HEK293 (cell line): ENCODE measurements around the gene ALG12.

Experiments
- CTCF ChIA-PET: fragments of 350-600 bp; formaldehyde crosslinking; extraction: SDS; loops from one replicate; lab custom pipeline; 2021; ENCODE audit warnings: antibody characterized with exemption; lab: Yijun Ruan, JAX
- POLR2A ChIA-PET: fragments of 300-600 bp; formaldehyde crosslinking; extraction: SDS; loops from one replicate; lab custom pipeline; 2020; ENCODE audit warnings: antibody characterized with exemption, inconsistent platforms; lab: Yijun Ruan, JAX
- H3K27ac ChIP-seq: fragments of 200-500 bp; sonication (Bioruptor generic); 2 replicates; pipeline ENCODE4 v1.5.1; 2014; ENCODE audit warnings: low read depth, low read length, control low read depth, inconsistent platforms; ENCODE audit errors: extremely low read depth
- H3K36me3 ChIP-seq, 2 experiments: fragments of 200-500 bp in 1 of 2; sonication (Bioruptor generic) in 1 of 2; 1 replicate in 1 of 2; 2 replicates in 1 of 2; pipeline ENCODE4 v1.5.1; 2014 to 2017; ENCODE audit warnings: inconsistent platforms in 2 of 2, low read length in 2 of 2; ENCODE audit not compliant: control insufficient read depth in 2 of 2, insufficient read depth in 1 of 2
- H3K4me1 ChIP-seq: fragments of 200-500 bp; sonication (Bioruptor generic); 2 replicates; pipeline ENCODE4 v1.5.1; 2014; ENCODE audit warnings: mild to moderate bottlenecking, low read length, inconsistent platforms; ENCODE audit not compliant: control insufficient read depth, insufficient read depth
- H3K4me3 ChIP-seq: 2 replicates; pipeline ENCODE4 v1.5.1; 2011; ENCODE audit warnings: low read depth, mild to moderate bottlenecking, control low read depth, low read length, moderate library complexity
- H3K9me3 ChIP-seq: fragments of 200-500 bp; sonication (Bioruptor generic); 2 replicates; pipeline ENCODE4 v1.5.1; 2014; ENCODE audit warnings: low read depth, low read length, inconsistent platforms; ENCODE audit not compliant: control insufficient read depth, insufficient read depth
- GLIS1 ChIP-seq: fragments of 450-650 bp; formaldehyde crosslinking; IDR thresholded peaks from 2 replicates; pipeline ENCODE4 v1.5.1; 2016; ENCODE audit warnings: missing biosample characterization, missing genetic modification characterization
- GLIS2 ChIP-seq: fragments of 450-650 bp; formaldehyde crosslinking; IDR thresholded peaks from 2 replicates; pipeline ENCODE4 v1.5.1; 2016; ENCODE audit warnings: missing biosample characterization, missing genetic modification characterization
- IKZF3 ChIP-seq: fragments of 450-650 bp; IDR thresholded peaks from 2 replicates; pipeline ENCODE4 v1.5.0; 2018; ENCODE audit warnings: missing biosample characterization, mild to moderate bottlenecking, missing genetic modification characterization, moderate library complexity
- KLF1 ChIP-seq: fragments of 450-650 bp; formaldehyde crosslinking; IDR thresholded peaks from 2 replicates; pipeline ENCODE4 v1.5.1; 2016; ENCODE audit warnings: missing biosample characterization, missing genetic modification characterization
- KLF7 ChIP-seq: fragments of 450-650 bp; formaldehyde crosslinking; IDR thresholded peaks from 2 replicates; pipeline ENCODE4 v1.5.1; 2016; ENCODE audit warnings: missing biosample characterization, missing genetic modification characterization, borderline replicate concordance
- KLF8 ChIP-seq: fragments of 450-650 bp; formaldehyde crosslinking; IDR thresholded peaks from 2 replicates; pipeline ENCODE4 v1.5.1; 2016; ENCODE audit warnings: missing biosample characterization, missing genetic modification characterization
- KLF9 ChIP-seq: fragments of 450-650 bp; formaldehyde crosslinking; IDR thresholded peaks from 2 replicates; pipeline ENCODE4 v1.5.1; 2016; ENCODE audit warnings: missing biosample characterization, missing genetic modification characterization, low read depth
- MYNN ChIP-seq: fragments of 450-650 bp; formaldehyde crosslinking; IDR thresholded peaks from 2 replicates; pipeline ENCODE4 v1.5.1; 2016; ENCODE audit warnings: missing biosample characterization, missing genetic modification characterization, borderline replicate concordance
- MZF1 ChIP-seq: fragments of 450-650 bp; formaldehyde crosslinking; IDR thresholded peaks from 2 replicates; pipeline ENCODE4 v1.5.1; 2017; ENCODE audit warnings: missing biosample characterization, missing genetic modification characterization, borderline replicate concordance
- OSR2 ChIP-seq: fragments of 450-650 bp; formaldehyde crosslinking; IDR thresholded peaks from 2 replicates; pipeline ENCODE4 v1.5.1; 2016; ENCODE audit warnings: missing biosample characterization, missing genetic modification characterization
- ZBTB7A ChIP-seq: fragments of 450-650 bp; formaldehyde crosslinking; IDR thresholded peaks from 2 replicates; pipeline ENCODE4 v1.5.1; 2016; ENCODE audit warnings: low read depth, missing biosample characterization, missing genetic modification characterization
- ZBTB8A ChIP-seq: fragments of 450-650 bp; formaldehyde crosslinking; IDR thresholded peaks from 2 replicates; pipeline ENCODE4 v1.5.1; 2016; ENCODE audit warnings: missing biosample characterization, missing genetic modification characterization
- ZFP3 ChIP-seq: fragments of 450-650 bp; formaldehyde crosslinking; IDR thresholded peaks from 2 replicates; pipeline ENCODE4 v1.5.1; 2016; ENCODE audit warnings: low read depth, missing biosample characterization, missing genetic modification characterization
- ZIC2 ChIP-seq: fragments of 450-650 bp; formaldehyde crosslinking; IDR thresholded peaks from 2 replicates; pipeline ENCODE4 v1.5.1; 2016; ENCODE audit warnings: missing biosample characterization, missing genetic modification characterization
- ZNF2 ChIP-seq: fragments of 450-650 bp; formaldehyde crosslinking; IDR thresholded peaks from 2 replicates; pipeline ENCODE4 v1.5.1; 2016; ENCODE audit warnings: missing biosample characterization, missing genetic modification characterization
- TF ChIP-seq, protein P1 (sequence below): fragments of 450-650 bp; formaldehyde crosslinking; IDR thresholded peaks from 2 replicates; pipeline ENCODE4 v1.5.1; 2016; ENCODE audit warnings: missing biosample characterization, missing genetic modification characterization, borderline replicate concordance
- TF ChIP-seq, protein P2 (sequence below): fragments of 450-650 bp; formaldehyde crosslinking; IDR thresholded peaks from 2 replicates; pipeline ENCODE4 v1.5.1; 2016; ENCODE audit warnings: missing biosample characterization, missing genetic modification characterization
- TF ChIP-seq, protein P3 (sequence below): fragments of 450-650 bp; formaldehyde crosslinking; IDR thresholded peaks from 2 replicates; pipeline ENCODE4 v1.5.1; 2016; ENCODE audit warnings: missing biosample characterization, missing genetic modification characterization

ALG12 gene

DNA sequence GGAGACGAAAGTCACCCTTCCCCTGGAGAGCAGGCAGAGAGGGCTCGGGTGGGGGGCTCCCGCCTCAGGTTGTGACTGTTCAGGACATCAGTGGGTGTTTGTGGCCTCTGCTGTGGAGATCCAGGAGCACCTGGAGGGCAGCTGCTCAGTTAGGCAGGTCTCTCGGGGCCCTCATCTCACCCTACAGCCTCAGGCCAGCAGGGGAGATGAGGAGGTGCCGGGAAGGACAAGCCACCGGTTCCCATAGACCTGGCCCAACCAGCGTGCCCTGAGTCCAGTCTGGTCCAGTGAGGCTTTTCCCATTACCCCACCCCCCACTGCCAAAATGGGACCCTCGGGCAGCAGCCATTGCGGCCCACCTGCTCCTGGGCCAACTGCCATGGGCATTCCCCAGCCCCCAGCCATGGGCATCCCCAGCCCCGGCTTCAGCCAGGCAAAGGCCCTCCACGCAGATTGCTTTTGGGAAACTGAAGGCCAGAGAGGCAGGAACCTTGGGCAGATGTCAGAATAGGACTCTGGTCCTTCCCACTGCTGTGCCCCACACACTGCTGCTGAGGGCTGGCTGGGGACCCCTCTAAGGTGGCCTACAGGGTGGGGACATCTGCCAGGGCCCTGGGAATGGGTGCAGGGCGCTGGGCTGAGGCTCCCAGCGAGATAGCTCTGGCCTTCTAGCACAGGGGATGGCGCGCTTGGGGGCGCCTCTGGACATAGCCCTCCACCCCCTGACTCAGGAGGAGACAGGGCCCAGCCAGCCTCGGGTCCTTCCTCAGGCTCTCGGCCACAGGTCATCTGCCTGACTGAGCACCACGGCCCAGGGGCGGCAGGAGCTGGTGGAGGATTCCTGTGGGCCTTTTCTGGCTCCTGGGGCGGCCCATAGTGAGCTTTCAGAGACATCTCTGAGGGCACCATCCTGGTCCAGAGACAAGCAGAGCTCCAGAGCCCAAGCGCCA is 47.1 kb upstream of the ALG12 start (continued):
- TF ChIP-seq, protein P1, sequence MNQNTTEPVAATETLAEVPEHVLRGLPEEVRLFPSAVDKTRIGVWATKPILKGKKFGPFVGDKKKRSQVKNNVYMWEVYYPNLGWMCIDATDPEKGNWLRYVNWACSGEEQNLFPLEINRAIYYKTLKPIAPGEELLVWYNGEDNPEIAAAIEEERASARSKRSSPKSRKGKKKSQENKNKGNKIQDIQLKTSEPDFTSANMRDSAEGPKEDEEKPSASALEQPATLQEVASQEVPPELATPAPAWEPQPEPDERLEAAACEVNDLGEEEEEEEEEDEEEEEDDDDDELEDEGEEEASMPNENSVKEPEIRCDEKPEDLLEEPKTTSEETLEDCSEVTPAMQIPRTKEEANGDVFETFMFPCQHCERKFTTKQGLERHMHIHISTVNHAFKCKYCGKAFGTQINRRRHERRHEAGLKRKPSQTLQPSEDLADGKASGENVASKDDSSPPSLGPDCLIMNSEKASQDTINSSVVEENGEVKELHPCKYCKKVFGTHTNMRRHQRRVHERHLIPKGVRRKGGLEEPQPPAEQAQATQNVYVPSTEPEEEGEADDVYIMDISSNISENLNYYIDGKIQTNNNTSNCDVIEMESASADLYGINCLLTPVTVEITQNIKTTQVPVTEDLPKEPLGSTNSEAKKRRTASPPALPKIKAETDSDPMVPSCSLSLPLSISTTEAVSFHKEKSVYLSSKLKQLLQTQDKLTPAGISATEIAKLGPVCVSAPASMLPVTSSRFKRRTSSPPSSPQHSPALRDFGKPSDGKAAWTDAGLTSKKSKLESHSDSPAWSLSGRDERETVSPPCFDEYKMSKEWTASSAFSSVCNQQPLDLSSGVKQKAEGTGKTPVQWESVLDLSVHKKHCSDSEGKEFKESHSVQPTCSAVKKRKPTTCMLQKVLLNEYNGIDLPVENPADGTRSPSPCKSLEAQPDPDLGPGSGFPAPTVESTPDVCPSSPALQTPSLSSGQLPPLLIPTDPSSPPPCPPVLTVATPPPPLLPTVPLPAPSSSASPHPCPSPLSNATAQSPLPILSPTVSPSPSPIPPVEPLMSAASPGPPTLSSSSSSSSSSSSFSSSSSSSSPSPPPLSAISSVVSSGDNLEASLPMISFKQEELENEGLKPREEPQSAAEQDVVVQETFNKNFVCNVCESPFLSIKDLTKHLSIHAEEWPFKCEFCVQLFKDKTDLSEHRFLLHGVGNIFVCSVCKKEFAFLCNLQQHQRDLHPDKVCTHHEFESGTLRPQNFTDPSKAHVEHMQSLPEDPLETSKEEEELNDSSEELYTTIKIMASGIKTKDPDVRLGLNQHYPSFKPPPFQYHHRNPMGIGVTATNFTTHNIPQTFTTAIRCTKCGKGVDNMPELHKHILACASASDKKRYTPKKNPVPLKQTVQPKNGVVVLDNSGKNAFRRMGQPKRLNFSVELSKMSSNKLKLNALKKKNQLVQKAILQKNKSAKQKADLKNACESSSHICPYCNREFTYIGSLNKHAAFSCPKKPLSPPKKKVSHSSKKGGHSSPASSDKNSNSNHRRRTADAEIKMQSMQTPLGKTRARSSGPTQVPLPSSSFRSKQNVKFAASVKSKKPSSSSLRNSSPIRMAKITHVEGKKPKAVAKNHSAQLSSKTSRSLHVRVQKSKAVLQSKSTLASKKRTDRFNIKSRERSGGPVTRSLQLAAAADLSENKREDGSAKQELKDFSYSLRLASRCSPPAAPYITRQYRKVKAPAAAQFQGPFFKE, result no peak
- TF ChIP-seq MZF1 (tag by site-specific recombination), result no peak
- TF ChIP-seq, protein P2, sequence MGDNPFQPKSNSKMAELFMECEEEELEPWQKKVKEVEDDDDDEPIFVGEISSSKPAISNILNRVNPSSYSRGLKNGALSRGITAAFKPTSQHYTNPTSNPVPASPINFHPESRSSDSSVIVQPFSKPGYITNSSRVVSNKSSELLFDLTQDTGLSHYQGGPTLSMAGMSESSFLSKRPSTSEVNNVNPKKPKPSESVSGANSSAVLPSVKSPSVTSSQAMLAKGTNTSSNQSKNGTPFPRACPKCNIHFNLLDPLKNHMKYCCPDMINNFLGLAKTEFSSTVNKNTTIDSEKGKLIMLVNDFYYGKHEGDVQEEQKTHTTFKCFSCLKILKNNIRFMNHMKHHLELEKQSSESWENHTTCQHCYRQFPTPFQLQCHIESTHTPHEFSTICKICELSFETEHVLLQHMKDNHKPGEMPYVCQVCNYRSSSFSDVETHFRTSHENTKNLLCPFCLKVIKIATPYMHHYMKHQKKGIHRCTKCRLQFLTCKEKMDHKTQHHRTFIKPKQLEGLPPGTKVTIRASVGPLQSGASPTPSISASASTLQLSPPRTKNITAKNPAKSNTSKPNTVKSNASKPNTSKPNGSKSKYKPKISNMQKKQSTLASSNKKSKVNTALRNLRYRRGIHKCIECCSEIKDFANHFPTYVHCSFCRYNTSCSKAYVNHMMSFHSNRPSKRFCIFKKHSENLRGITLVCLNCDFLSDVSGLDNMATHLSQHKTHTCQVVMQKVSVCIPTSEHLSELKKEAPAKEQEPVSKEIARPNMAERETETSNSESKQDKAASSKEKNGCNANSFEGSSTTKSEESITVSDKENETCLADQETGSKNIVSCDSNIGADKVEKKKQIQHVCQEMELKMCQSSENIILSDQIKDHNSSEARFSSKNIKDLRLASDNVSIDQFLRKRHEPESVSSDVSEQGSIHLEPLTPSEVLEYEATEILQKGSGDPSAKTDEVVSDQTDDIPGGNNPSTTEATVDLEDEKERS (tag by site-specific recombination), result no peak
- peak; percentile 24; the same call in 1 of the 2 replicates for TF ChIP-seq ZBTB8A (tag by site-specific recombination)
- no peak for TF ChIP-seq ZBTB7A (tag by site-specific recombination)

DNA sequence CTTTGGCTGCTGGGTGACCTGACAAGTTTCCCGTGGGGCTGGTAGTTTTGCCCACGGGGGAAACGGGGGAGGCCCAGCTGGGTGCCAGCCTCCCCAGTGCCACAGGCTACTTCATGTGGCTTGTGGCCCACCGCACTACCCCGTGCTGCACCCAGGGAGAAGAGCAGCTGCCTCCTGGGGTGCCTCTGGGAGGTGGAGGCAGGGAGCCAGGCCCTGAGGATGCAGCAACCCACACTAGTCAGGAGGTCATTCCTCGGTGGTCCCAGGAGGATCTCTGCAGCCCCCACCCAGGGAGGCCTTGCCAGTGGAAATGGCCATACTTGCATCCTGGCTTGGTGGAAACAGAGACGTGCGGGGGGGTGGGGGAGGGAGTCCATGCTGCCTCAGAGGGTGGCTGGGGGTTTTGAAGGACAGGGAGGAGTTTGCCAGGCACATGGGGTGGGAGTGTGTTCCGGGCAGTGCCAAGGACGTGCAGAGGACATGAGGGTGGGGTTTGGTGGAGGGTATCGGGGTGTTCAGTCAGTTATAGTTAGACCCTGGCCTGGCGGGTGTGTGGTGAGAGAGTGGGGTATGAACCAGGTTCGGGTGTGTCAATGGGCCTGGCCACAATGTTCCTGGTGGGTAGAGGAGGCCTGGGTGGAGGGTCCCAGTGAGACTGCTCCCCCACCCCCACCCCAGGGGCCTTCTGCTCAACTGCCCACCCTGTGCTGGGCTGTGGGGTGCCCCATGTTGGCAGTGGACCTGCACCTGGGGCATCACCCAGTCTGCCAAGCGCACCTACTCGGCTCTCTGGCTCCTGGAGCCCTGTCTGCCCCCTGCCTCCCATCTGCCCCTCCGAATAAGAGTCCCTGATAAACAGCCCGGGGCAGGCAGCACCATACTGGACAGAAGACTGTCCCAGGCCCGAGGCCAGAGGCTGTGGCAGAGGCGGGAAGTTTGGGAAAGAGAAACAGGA is 46.2 kb upstream of the ALG12 start:
- POLR2A ChIA-PET, result no interaction called here
- Histone ChIP-seq H3K27ac (peak overlapping the region; percentile 89), H3K9me3 (no peaks in the 10 kb centered on the region), H3K4me3 (no peak overlapping the region), H3K36me3 (peaks cover 10 to 41% of the 10 kb centered on the region in 2 experiments), H3K4me1 (peaks cover 12% of the 10 kb centered on the region)
- TF ChIP-seq ZFP3 (peak; percentile 84), MYNN (tag by site-specific recombination) (no peak), OSR2 (tag by site-specific recombination) (no peak), KLF7 (tag by site-specific recombination) (no peak; the same call in 1 of the 2 replicates), KLF1 (tag by site-specific recombination) (peak; percentile 37), ZIC2 (tag by site-specific recombination) (peak; percentile 94), KLF9 (tag by site-specific recombination) (no peak), GLIS1 (tag by site-specific recombination) (peak; percentile 98), GLIS2 (tag by site-specific recombination) (peak; percentile 81), IKZF3 (0 out of 2 replicates have a peak, but pooled peaks have one; percentile 18), ZNF2 (tag by site-specific recombination) (0 out of 2 replicates have a peak, but pooled peaks have one; percentile 24), KLF8 (peak; percentile 48)
- TF ChIP-seq, protein P3, sequence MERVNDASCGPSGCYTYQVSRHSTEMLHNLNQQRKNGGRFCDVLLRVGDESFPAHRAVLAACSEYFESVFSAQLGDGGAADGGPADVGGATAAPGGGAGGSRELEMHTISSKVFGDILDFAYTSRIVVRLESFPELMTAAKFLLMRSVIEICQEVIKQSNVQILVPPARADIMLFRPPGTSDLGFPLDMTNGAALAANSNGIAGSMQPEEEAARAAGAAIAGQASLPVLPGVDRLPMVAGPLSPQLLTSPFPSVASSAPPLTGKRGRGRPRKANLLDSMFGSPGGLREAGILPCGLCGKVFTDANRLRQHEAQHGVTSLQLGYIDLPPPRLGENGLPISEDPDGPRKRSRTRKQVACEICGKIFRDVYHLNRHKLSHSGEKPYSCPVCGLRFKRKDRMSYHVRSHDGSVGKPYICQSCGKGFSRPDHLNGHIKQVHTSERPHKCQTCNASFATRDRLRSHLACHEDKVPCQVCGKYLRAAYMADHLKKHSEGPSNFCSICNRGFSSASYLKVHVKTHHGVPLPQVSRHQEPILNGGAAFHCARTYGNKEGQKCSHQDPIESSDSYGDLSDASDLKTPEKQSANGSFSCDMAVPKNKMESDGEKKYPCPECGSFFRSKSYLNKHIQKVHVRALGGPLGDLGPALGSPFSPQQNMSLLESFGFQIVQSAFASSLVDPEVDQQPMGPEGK (tag by site-specific recombination), result 0 out of 2 replicates have a peak, but pooled peaks have one; percentile 6
- CTCF ChIA-PET, result no interaction called here
